HUDEP-2 (cell line): ENCODE results near the gene SHB.

Experiments used
- DNase-seq, 76 experiments: peaks; one replicate each; lab custom pipeline; 2025; ENCODE audit not compliant: unreplicated experiment in 76 of 76; lab: John Stamatoyannopoulos, UW

SHB gene

DNA sequence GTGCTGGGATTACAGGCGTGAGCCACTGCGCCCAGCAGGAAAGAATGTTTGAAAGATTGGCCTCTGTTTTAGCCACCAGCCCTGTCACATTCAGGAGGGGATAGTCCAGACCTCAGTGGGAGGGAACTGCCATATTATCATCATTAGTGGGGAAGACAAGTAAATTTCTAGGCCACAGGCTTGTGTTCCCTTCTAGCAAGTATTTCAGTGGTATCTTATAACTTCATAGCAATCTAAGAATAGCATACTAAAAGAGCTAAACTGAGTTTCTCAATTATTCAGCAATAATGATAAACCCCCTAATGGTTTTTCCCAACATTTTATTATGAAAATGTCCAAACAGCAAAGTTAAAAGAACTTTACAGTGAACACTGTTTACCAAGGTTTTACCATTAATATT, 195.1 kb downstream of the SHB start:
- DNase-seq = no peak

DNA sequence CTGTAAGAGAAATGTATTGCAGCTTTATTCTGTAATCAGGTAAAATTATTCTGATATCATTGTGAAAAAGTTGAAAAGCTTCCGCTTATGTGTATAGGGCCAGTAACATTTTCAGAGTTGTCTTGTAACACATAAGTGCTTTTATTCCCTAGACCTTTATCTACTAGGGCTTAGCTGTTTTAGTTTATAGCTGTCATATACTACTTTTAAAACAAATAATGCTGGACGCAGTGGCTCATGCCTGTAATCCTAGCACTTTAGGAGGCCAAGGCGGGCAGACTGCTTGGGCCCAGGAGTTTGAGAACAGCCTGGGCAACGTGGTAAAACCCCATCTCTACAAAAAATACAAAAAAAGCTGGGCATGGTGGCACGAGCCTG, 198.2 kb downstream of the SHB start:
- DNase-seq = no peak

DNA sequence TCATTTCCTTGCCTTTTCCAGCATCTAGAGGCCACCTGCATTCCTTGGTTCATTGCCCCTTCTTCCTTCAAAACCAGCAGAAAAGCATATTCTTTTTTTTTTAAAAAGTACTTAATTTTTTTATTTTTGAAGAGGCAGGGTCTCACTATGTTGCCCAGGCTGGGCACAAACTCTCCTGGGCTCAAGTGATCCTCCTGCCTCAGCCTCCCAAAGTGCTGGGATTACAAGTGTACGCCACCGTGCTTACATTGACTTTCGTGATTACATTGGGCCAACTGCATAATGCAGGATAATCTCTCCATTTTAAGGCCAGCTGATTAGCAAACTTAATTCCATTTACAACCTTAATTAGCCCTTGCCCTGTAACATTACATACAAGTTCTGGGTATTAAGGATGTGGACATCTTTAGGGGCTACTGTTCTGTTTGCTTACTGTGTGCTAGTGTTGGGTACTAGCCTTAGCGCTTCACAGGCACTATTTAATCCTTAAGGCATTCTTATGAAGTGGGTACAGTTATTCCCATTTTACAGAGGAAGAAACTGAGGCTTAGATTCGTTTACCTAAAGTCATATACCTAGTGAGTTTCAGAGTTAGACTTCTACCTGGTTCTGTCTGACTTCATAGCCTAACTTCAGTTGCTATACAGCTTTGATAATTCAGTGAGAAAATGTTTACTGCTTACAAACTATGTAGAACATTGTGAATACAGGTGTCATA, 198.8 kb downstream of the SHB start:
- no peak for DNase-seq
